Measurements from ENCODE around the gene UNC5B.

The UNC5B gene

GRCh38 chr10:71342573-71343391 is 130.4 kb downstream of the UNC5B start:
- no peaks in the 10 kb centered on the region for H3K27me3 ChIP-seq (replicated peaks in 2 of 5; ENCODE audit: control insufficient read depth in 4 of 5, insufficient read depth in 5 of 5, low read length in 4 of 5)

GRCh38 chr10:71343392-71343773 is 131.0 kb downstream of the UNC5B start:
- H3K9me3 ChIP-seq (ENCODE audit: control extremely low read depth in 1 of 5, control insufficient read depth in 4 of 5, insufficient read depth in 2 of 5, low read depth in 1 of 5, low read length in 4 of 5) = no peaks in the 10 kb centered on the region
- H3K4me3 ChIP-seq (ENCODE audit: control insufficient read depth in 1 of 7, extremely low read depth in 1 of 7, insufficient read depth in 4 of 7, low read depth in 2 of 7, low read length in 6 of 7) = no peak overlapping the region
- H3K36me3 ChIP-seq (ENCODE audit: control insufficient read depth in 4 of 4, insufficient read depth in 4 of 4, low read length in 3 of 4) = peaks cover 3 to 34% (median 9%) of the 10 kb centered on the region in 4 experiments
- H3K27me3 ChIP-seq (replicated peaks in 2 of 5; ENCODE audit: control insufficient read depth in 4 of 5, insufficient read depth in 5 of 5, low read length in 4 of 5) = no peaks in the 10 kb centered on the region
- no peak overlapping the region for H3K27ac ChIP-seq (ENCODE audit: insufficient read depth in 1 of 2, low read depth in 1 of 2, low read length in 2 of 2, poor library complexity in 1 of 2, severe bottlenecking in 2 of 2)
- peaks cover 0 to 23% (median 1%) of the 10 kb centered on the region in 4 experiments for H3K4me1 ChIP-seq (ENCODE audit: control extremely low read depth in 1 of 4, control insufficient read depth in 4 of 4, insufficient read depth in 4 of 4, low read length in 3 of 4)
- POLR2A ChIA-PET = no interaction called here
- 94% methylated on average over 5 of the region's 5 CpGs for WGBS (ENCODE audit: insufficient coverage)
- CTCF ChIA-PET = interaction anchor here (0.8 to 0.9 kb wide), 2 partner anchors 16 to 336 kb away, joined by 3 read pairs; no protein-coding TSS in a partner anchor
- DNase-seq = peak in 2 of 3 donors; percentile 28 to 29

More at GRCh38 chr10:71342573-71343391, 130.4 kb downstream of the UNC5B start:
- Histone ChIP-seq H3K36me3 (ENCODE audit: control insufficient read depth in 4 of 4, insufficient read depth in 4 of 4, low read length in 3 of 4) (peaks cover 3 to 34% (median 10%) of the 10 kb centered on the region in 4 experiments), H3K4me1 (ENCODE audit: control extremely low read depth in 1 of 4, control insufficient read depth in 4 of 4, insufficient read depth in 4 of 4, low read length in 3 of 4) (peaks cover 0 to 23% (median 1%) of the 10 kb centered on the region in 4 experiments), H3K27ac (ENCODE audit: insufficient read depth in 1 of 2, low read depth in 1 of 2, low read length in 2 of 2, poor library complexity in 1 of 2, severe bottlenecking in 2 of 2) (no peak overlapping the region), H3K9me3 (ENCODE audit: control extremely low read depth in 1 of 5, control insufficient read depth in 4 of 5, insufficient read depth in 2 of 5, low read depth in 1 of 5, low read length in 4 of 5) (no peaks in the 10 kb centered on the region), H3K4me3 (ENCODE audit: control insufficient read depth in 1 of 7, extremely low read depth in 1 of 7, insufficient read depth in 4 of 7, low read depth in 2 of 7, low read length in 6 of 7) (no peak overlapping the region)
- DNase-seq = no peak
- ChIA-PET CTCF (interaction anchor here (0.8 kb wide), 1 partner anchor 15 kb away, joined by 3 read pairs; no protein-coding TSS in a partner anchor), POLR2A (no interaction called here)
- 95% methylated on average over 7 of the region's 8 CpGs for WGBS (ENCODE audit: insufficient coverage)

DNA sequence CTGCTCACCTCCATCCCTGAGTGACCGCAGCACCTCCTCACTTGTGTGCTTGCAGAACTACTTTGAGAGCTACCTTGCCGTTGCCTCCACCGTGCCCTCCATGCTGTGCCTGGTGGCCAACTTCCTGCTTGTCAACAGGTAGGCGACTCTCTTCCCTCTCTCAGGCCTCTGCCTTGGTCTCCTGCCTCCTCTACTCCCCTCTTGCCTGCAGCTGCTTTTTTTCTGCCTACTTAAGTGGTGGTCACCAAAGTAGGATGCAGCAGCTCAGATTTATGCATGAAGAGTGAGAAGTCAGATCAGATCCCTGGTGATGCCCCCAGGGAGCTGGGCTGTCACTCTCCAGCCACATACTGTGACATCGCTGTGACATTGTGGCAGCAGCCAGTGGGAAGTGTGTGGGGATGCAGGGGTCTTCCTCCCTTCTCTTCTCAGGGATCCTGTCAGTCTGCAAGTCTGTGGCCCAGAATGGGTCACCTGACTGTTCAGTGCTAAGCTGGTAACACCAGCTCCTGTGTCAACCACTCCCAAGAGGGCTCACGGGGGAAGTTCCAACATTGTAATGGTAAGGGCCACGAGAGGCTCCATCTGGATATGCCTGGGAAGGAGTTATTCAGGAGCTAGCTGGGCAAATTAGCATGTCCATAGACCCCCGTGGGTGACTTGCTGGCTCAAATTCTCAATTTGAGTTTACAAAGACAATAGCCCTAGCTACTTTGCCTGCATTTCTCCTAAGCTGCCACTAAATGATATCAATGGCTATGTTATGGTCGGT is 132.0 kb downstream of the UNC5B start:
- DNase-seq = no peak
- Histone ChIP-seq H3K9me3 (ENCODE audit: control extremely low read depth in 1 of 5, control insufficient read depth in 4 of 5, insufficient read depth in 2 of 5, low read depth in 1 of 5, low read length in 4 of 5) (no peaks in the 10 kb centered on the region), H3K27me3 (replicated peaks in 2 of 5; ENCODE audit: control insufficient read depth in 4 of 5, insufficient read depth in 5 of 5, low read length in 4 of 5) (no peaks in the 10 kb centered on the region), H3K36me3 (ENCODE audit: control insufficient read depth in 4 of 4, insufficient read depth in 4 of 4, low read length in 3 of 4) (peaks cover 3 to 27% (median 6%) of the 10 kb centered on the region in 4 experiments), H3K4me3 (ENCODE audit: control insufficient read depth in 1 of 7, extremely low read depth in 1 of 7, insufficient read depth in 4 of 7, low read depth in 2 of 7, low read length in 6 of 7) (no peak overlapping the region), H3K27ac (ENCODE audit: insufficient read depth in 1 of 2, low read depth in 1 of 2, low read length in 2 of 2, poor library complexity in 1 of 2, severe bottlenecking in 2 of 2) (no peak overlapping the region), H3K4me1 (ENCODE audit: control extremely low read depth in 1 of 4, control insufficient read depth in 4 of 4, insufficient read depth in 4 of 4, low read length in 3 of 4) (peaks cover 0 to 23% (median 1%) of the 10 kb centered on the region in 4 experiments)
- CTCF ChIA-PET = interaction anchor here (0.9 to 1.3 kb wide), 4 partner anchors 14 to 335 kb away, joined by 3 read pairs; no protein-coding TSS in a partner anchor
- WGBS (ENCODE audit: insufficient coverage) = 95% methylated on average over 7 of the region's 9 CpGs
- POLR2A ChIA-PET = no interaction called here

GRCh38 chr10:71344993-71345480 is 132.7 kb downstream of the UNC5B start:
- POLR2A ChIA-PET = no interaction called here
- Histone ChIP-seq H3K4me1 (ENCODE audit: control extremely low read depth in 1 of 4, control insufficient read depth in 4 of 4, insufficient read depth in 4 of 4, low read length in 3 of 4) (peaks cover 0 to 23% (median 1%) of the 10 kb centered on the region in 4 experiments), H3K9me3 (ENCODE audit: control extremely low read depth in 1 of 5, control insufficient read depth in 4 of 5, insufficient read depth in 2 of 5, low read depth in 1 of 5, low read length in 4 of 5) (no peaks in the 10 kb centered on the region), H3K27me3 (replicated peaks in 2 of 5; ENCODE audit: control insufficient read depth in 4 of 5, insufficient read depth in 5 of 5, low read length in 4 of 5) (no peaks in the 10 kb centered on the region), H3K27ac (ENCODE audit: insufficient read depth in 1 of 2, low read depth in 1 of 2, low read length in 2 of 2, poor library complexity in 1 of 2, severe bottlenecking in 2 of 2) (no peak overlapping the region), H3K36me3 (ENCODE audit: control insufficient read depth in 4 of 4, insufficient read depth in 4 of 4, low read length in 3 of 4) (peaks cover 2 to 20% (median 6%) of the 10 kb centered on the region in 4 experiments), H3K4me3 (ENCODE audit: control insufficient read depth in 1 of 7, extremely low read depth in 1 of 7, insufficient read depth in 4 of 7, low read depth in 2 of 7, low read length in 6 of 7) (no peak overlapping the region)
- 93% methylated on average over 2 of the region's 3 CpGs for WGBS (ENCODE audit: insufficient coverage)
- no peak for DNase-seq
- CTCF ChIA-PET = interaction anchor here (1.2 to 1.3 kb wide), 2 partner anchors 24 to 25 kb away, joined by 3 read pairs; no protein-coding TSS in a partner anchor

DNA sequence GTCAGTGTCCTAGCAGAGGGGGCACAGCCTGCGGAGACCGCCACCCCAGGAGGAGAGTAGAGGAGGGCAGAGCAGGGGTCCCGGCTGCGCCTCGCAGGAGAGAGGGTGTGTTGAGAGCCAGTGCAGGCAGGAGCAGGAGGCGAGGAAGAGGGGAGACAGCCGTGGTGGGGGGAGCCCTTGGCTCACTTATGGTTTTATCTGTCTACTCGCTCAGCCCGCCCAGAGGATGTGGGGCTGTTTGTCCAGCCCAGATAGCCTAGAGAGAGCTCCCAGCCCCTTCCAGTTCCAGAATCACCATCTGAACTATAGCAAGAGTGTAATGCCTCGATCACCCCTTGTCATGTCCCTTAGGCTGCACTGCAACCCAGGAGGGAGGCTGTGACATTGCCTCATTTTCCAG is 133.3 kb downstream of the UNC5B start:
- H3K27me3 ChIP-seq (replicated peaks in 2 of 5; ENCODE audit: control insufficient read depth in 4 of 5, insufficient read depth in 5 of 5, low read length in 4 of 5) = no peaks in the 10 kb centered on the region
- H3K9me3 ChIP-seq (ENCODE audit: control extremely low read depth in 1 of 5, control insufficient read depth in 4 of 5, insufficient read depth in 2 of 5, low read depth in 1 of 5, low read length in 4 of 5) = no peaks in the 10 kb centered on the region
- H3K4me3 ChIP-seq (ENCODE audit: control insufficient read depth in 1 of 7, extremely low read depth in 1 of 7, insufficient read depth in 4 of 7, low read depth in 2 of 7, low read length in 6 of 7) = no peak overlapping the region
- 85% methylated on average over 8 of the region's 10 CpGs for WGBS (ENCODE audit: insufficient coverage)
- peaks cover 0 to 23% (median 1%) of the 10 kb centered on the region in 4 experiments for H3K4me1 ChIP-seq (ENCODE audit: control extremely low read depth in 1 of 4, control insufficient read depth in 4 of 4, insufficient read depth in 4 of 4, low read length in 3 of 4)
- H3K36me3 ChIP-seq (ENCODE audit: control insufficient read depth in 4 of 4, insufficient read depth in 4 of 4, low read length in 3 of 4) = peaks cover 0 to 20% (median 7%) of the 10 kb centered on the region in 4 experiments
- POLR2A ChIA-PET = no interaction called here
- H3K27ac ChIP-seq (ENCODE audit: insufficient read depth in 1 of 2, low read depth in 1 of 2, low read length in 2 of 2, poor library complexity in 1 of 2, severe bottlenecking in 2 of 2) = no peak overlapping the region
- CTCF ChIA-PET = interaction anchor here (1.2 kb wide), 1 partner anchor 24 kb away, joined by 3 read pairs; no protein-coding TSS in a partner anchor
- no peak for DNase-seq

DNA sequence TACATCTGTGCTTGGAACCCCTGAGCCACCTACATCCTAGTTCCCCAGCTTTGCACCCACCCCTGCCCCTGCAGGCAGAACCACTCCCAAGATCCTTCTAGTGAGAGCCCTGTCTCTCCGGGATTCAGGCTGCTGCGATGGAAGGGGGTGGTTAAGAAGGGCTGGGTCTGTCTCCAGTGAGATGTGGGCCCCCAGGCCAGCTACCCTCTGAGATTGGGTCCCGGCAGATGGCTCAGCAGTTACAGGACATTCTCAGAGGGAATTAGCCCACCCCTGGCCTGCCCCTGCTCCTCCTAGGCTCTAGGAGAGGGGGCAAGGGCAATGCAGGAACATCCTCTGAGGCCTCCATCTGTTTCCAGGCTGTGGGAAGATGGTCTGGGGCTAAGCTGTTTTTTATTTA is 134.4 kb downstream of the UNC5B start:
- Histone ChIP-seq H3K9me3 (ENCODE audit: control extremely low read depth in 1 of 5, control insufficient read depth in 4 of 5, insufficient read depth in 2 of 5, low read depth in 1 of 5, low read length in 4 of 5) (no peaks in the 10 kb centered on the region), H3K36me3 (ENCODE audit: control insufficient read depth in 4 of 4, insufficient read depth in 4 of 4, low read length in 3 of 4) (peaks cover 0 to 17% (median 8%) of the 10 kb centered on the region in 4 experiments), H3K27me3 (replicated peaks in 2 of 5; ENCODE audit: control insufficient read depth in 4 of 5, insufficient read depth in 5 of 5, low read length in 4 of 5) (no peaks in the 10 kb centered on the region), H3K27ac (ENCODE audit: insufficient read depth in 1 of 2, low read depth in 1 of 2, low read length in 2 of 2, poor library complexity in 1 of 2, severe bottlenecking in 2 of 2) (no peak overlapping the region), H3K4me3 (ENCODE audit: control insufficient read depth in 1 of 7, extremely low read depth in 1 of 7, insufficient read depth in 4 of 7, low read depth in 2 of 7, low read length in 6 of 7) (no peak overlapping the region), H3K4me1 (ENCODE audit: control extremely low read depth in 1 of 4, control insufficient read depth in 4 of 4, insufficient read depth in 4 of 4, low read length in 3 of 4) (peaks cover 0 to 23% (median 1%) of the 10 kb centered on the region in 4 experiments)
- WGBS (ENCODE audit: insufficient coverage) = 100% methylated on average over 2 of the region's 3 CpGs
- DNase-seq = no peak
- CTCF ChIA-PET = interaction anchor here (1.1 kb wide), 1 partner anchor 17 kb away, joined by 3 read pairs; no protein-coding TSS in a partner anchor
- POLR2A ChIA-PET = interaction anchor here (0.6 kb wide), 1 partner anchor 46 kb away, joined by 3 read pairs; no protein-coding TSS in a partner anchor

All from common myeloid progenitor, CD34-positive (primary cell).